Colonic mucosa (tissue), 4 donors: ENCODE measurements around the gene F10. TPM values are rescaled to one million over a fixed set of nuclear protein-coding genes. Genes with fewer than 3 reads are reported as not detected.

Source experiments
- DNase-seq: peaks from one replicate; pipeline ENCODE4 v3.0.0-alpha.2; 2020
- H3K27ac ChIP-seq: fragments of 200-600 bp; one replicate; pipeline ENCODE4 v1.8.0; 2021
- H3K27me3 ChIP-seq: fragments of 200-600 bp; one replicate; pipeline ENCODE4 v1.8.0; 2021
- H3K36me3 ChIP-seq: fragments of 200-600 bp; one replicate; pipeline ENCODE4 v1.8.0; 2021
- H3K4me1 ChIP-seq: fragments of 200-600 bp; one replicate; pipeline ENCODE4 v1.8.0; 2021; ENCODE audit warnings: mild to moderate bottlenecking
- H3K4me3 ChIP-seq: fragments of 200-600 bp; one replicate; pipeline ENCODE4 v1.8.0; 2021
- H3K9ac ChIP-seq, 2 donors: one replicate each; pipeline ENCODE4 v1.7.0; 2013; ENCODE audit warnings: control low read depth in 2 of 2, low read depth in 2 of 2, low read length in 2 of 2
- H3K9me3 ChIP-seq: fragments of 200-600 bp; one replicate; pipeline ENCODE4 v1.8.0; 2021
- intact Hi-C: fragments of 100-400 bp; cut with DNase I; formaldehyde crosslinking; loops from one replicate; pipeline ENCODE4 v1.14.1; 2022
- total RNA-seq, 2 donors: library from RNA; stranded (reverse); fragmentation: NEBNext Ultra II Directional in 1 of 2; extraction: Animal tissue kit (Norgen Biotek cat#: 25700) in 1 of 2; gene quantifications; one replicate each; pipeline ENCODE4 v1.2.1, GENCODE V29; 2021
- TF ChIP-seq, protein P1 (sequence below): fragments of 200-600 bp; IDR thresholded peaks from one replicate; pipeline ENCODE4 v1.8.0; 2022; ENCODE audit warnings: antibody characterized with exemption, mild to moderate bottlenecking
- donor health status: healthy.
- donor health status: DM: no; HTN: no; CAD: no.
- donor health status: DM: no; HTN: no; CAD: no.

F10 gene
- total RNA-seq, 2 donors from 2014 or later: 1.5 to 4.1 TPM

DNA sequence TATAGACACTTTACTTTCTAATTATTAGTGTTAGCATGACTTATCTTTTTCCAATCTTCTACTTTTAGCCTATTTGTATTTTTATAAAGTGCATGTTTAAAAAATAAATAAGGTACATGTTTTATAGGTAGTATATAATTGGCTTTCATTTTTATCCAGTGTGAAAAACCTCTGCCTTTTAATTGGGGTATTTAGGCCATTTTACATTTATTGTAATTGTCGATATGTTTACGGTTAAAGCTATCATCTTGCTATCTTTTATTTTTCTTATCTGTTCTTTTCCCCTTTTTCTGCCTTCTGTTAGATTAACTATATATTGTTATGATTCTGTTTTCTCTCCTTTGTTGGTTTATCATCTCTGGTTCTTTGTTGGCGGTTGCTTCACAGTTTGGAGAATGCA lies 45.0 kb downstream of the F10 start:
- intact Hi-C loops: no loop called here
- Histone ChIP-seq H3K4me3 (no peak overlapping the region), H3K9ac (no peak overlapping the region), H3K4me1 (no peaks in the 10 kb centered on the region), H3K27ac (no peak overlapping the region), H3K36me3 (no peaks in the 10 kb centered on the region), H3K9me3 (no peaks in the 10 kb centered on the region), H3K27me3 (no peaks in the 10 kb centered on the region)
- no peak for DNase-seq
- TF ChIP-seq, protein P1, sequence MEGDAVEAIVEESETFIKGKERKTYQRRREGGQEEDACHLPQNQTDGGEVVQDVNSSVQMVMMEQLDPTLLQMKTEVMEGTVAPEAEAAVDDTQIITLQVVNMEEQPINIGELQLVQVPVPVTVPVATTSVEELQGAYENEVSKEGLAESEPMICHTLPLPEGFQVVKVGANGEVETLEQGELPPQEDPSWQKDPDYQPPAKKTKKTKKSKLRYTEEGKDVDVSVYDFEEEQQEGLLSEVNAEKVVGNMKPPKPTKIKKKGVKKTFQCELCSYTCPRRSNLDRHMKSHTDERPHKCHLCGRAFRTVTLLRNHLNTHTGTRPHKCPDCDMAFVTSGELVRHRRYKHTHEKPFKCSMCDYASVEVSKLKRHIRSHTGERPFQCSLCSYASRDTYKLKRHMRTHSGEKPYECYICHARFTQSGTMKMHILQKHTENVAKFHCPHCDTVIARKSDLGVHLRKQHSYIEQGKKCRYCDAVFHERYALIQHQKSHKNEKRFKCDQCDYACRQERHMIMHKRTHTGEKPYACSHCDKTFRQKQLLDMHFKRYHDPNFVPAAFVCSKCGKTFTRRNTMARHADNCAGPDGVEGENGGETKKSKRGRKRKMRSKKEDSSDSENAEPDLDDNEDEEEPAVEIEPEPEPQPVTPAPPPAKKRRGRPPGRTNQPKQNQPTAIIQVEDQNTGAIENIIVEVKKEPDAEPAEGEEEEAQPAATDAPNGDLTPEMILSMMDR: no peak

DNA sequence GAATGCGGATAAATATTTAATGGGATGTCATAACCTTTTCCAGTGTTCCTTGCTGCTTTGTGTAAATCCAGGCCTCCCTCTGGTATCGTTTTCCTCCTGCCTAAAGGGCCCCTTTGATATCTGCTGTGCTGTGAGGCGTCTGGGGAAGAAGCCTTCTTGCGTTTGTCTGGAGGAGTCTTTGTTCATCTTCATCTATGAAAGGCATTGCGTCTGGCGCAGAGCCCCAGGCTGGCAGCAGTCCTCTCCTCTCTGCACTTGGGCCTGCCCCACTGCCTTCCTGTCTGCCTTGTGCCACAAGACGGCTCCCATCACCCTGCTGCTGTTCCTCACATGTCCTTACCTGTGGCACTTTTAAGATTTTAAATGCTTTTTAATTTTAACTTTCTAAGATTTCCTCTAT lies 45.6 kb downstream of the F10 start:
- H3K27me3 ChIP-seq: no peaks in the 10 kb centered on the region
- no peak overlapping the region for H3K9ac ChIP-seq
- no peak for DNase-seq
- no peaks in the 10 kb centered on the region for H3K4me1 ChIP-seq
- no peaks in the 10 kb centered on the region for H3K9me3 ChIP-seq
- no peak overlapping the region for H3K4me3 ChIP-seq
- H3K27ac ChIP-seq: no peak overlapping the region
- intact Hi-C loops: no loop called here
- no peaks in the 10 kb centered on the region for H3K36me3 ChIP-seq
- TF ChIP-seq, protein P1: no peak

DNA sequence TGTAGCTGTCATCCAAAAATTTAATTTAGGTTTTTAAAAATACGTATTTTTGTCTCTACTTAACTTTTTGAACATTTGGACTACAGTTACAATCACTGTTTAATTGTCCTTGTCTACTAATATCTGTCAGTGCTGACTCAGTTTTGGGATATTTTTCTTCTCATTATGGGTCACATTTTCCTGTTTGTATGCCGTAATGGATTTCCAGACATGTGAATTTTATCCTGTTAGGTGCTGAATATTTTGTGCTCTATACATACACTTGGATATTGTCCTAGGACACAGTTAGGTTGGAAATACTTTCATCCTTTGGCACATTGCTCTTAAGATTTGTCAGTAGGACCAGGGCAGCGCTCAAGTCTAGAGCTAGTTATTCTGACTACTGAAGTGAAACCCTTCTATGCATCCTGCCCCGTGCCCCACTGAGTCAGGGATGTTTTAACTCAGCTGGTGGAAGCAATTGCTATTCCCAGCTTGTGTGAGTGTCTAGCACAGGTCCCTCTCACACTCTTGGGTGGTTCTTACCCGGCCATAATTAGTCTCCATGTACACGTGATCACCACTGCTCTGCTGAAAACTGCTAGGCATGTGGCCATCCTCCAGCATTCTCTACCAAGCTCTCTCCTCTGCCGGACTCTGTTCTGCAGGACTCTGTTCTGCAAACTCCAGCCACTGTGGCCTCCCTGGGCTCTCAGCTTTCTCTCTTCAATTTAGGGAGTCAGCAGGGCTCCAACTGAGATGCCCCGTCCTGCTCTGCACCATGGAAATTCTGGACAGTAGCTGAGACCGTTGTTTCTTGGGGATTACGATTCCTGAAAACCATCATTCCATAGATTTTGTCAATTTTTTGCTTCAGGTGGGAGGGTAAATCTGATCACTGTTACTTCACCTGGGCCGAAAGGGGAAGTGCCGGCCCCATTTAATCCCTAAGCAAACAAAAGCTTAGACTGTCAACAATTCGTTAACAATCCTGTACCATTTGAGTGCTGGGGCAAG lies 47.0 kb downstream of the F10 start:
- Histone ChIP-seq H3K36me3 (no peaks in the 10 kb centered on the region), H3K27me3 (no peaks in the 10 kb centered on the region), H3K9ac (no peak overlapping the region), H3K4me1 (no peaks in the 10 kb centered on the region), H3K9me3 (no peaks in the 10 kb centered on the region), H3K27ac (no peak overlapping the region), H3K4me3 (no peak overlapping the region)
- TF ChIP-seq, protein P1: no peak
- intact Hi-C loops: no loop called here
- no peak for DNase-seq

DNA sequence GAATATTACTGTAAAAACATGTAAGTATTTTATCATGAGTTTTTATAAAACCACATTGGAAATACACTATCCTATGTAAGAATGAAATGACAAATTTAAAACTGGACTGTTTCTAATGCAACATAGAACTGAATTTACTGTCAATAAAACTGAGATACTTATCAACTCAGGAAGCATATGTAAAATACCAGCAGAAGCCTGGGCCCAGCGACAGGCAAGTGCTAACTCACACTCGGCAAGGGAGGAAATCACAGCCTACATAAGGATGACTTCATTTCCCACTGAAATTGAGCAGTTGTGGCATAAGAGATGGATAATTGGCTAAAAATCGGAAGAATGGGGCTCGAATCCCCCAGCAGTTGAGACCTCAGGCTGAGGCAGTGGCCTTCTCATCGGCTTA lies 47.9 kb downstream of the F10 start:
- intact Hi-C loops: no loop called here
- TF ChIP-seq, protein P1: no peak

DNA sequence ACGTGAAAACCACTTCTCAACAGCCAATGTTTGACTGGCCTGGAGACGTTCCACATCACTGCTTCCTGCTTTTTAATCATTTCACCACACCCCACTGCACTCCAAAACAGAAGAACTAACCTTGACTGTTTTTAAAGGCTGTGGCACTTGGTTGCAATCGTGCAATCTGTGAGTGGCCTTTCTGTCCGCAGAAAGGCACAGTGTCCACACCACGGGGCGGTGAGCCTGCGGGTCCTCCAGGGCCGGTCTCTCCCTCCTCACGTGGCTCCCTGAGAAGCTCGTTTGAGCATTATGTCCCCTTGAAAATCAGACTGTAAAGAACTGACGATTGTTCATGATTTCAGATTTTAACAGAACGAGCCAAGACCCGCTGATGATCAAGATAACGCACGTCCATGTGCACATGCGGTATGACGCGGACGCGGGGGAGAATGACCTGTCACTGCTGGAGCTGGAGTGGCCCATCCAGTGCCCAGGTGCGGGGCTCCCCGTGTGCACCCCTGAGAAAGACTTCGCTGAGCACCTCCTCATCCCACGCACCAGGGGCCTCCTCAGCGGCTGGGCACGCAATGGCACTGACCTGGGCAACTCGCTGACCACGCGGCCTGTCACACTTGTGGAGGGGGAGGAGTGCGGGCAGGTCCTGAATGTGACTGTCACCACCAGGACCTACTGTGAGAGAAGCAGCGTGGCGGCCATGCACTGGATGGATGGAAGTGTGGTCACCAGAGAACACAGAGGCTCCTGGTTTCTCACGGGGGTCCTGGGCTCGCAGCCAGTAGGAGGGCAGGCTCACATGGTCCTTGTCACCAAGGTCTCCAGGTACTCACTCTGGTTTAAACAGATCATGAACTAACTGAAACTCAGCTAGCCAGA lies 48.9 kb downstream of the F10 start:
- H3K27me3 ChIP-seq: no peaks in the 10 kb centered on the region
- H3K9ac ChIP-seq: no peak overlapping the region
- H3K36me3 ChIP-seq: no peaks in the 10 kb centered on the region
- TF ChIP-seq, protein P1: no peak
- intact Hi-C loops: no loop called here
- H3K4me3 ChIP-seq: no peak overlapping the region
- DNase-seq: no peak
- H3K4me1 ChIP-seq: peaks cover 1% of the 10 kb centered on the region
- H3K9me3 ChIP-seq: no peaks in the 10 kb centered on the region
- no peak overlapping the region for H3K27ac ChIP-seq

More for the DNA sequence above, 47.9 kb downstream of the F10 start:
- Histone ChIP-seq H3K4me1 (no peaks in the 10 kb centered on the region), H3K9me3 (no peaks in the 10 kb centered on the region), H3K27ac (no peak overlapping the region), H3K27me3 (no peaks in the 10 kb centered on the region), H3K4me3 (no peak overlapping the region), H3K9ac (no peak overlapping the region), H3K36me3 (no peaks in the 10 kb centered on the region)
- no peak for DNase-seq
